Caco-2 (cell line): Measurements from ENCODE around the gene CRTC1. TPM values are rescaled to one million over a fixed set of nuclear protein-coding genes. Genes with fewer than 3 reads are reported as not detected.

Source experiments
- BruUV-seq: library from RNA; stranded (reverse); fragments of 400-500 nt; replicated peaks from 2 replicates; lab custom pipeline; 2021; lab: Mats Ljungman, UMichigan
- CTCF ChIA-PET: fragments of 300-600 bp; sonication (Branson Sonifier 250); formaldehyde crosslinking; loops from one replicate; lab custom pipeline; 2022; ENCODE audit warnings: antibody characterized with exemption; lab: Charles Lee
- POLR2A ChIA-PET: fragments of 300-600 bp; sonication (Branson Sonifier 250); formaldehyde crosslinking; loops from one replicate; lab custom pipeline; 2022; ENCODE audit warnings: antibody characterized with exemption; lab: Charles Lee
- DNase-seq, 2 experiments: peaks; one replicate each; pipeline versions ENCODE4 v3.0.0 to v3.0.0-alpha.2; 2020 to 2022
- H3K27me3 ChIP-seq: replicated peaks from 2 replicates; pipeline ENCODE4 v1.6.0; 2011; ENCODE audit warnings: low read length; ENCODE audit not compliant: control insufficient read depth, insufficient read depth
- H3K36me3 ChIP-seq: 2 replicates; pipeline ENCODE4 v1.5.1; 2011; ENCODE audit warnings: low read length; ENCODE audit not compliant: control insufficient read depth, insufficient read depth
- H3K4me1 ChIP-seq: fragments of 250-450 bp; sonication (Bioruptor Pico); 2 replicates; pipeline ENCODE4 v1.5.1; 2020; ENCODE audit warnings: mild to moderate bottlenecking
- H3K4me3 ChIP-seq: 2 replicates; pipeline ENCODE4 v1.5.1; 2011; ENCODE audit warnings: low read depth, mild to moderate bottlenecking, control low read depth, low read length
- H3K9me3 ChIP-seq: fragments of 250-450 bp; sonication (Bioruptor Pico); 2 replicates; pipeline ENCODE4 v1.5.1; 2020; ENCODE audit warnings: mild to moderate bottlenecking, moderate library complexity
- H3K27ac Mint-ChIP-seq: one replicate; pipeline ENCODE4 v1.8.0; 2022; ENCODE audit warnings: mixed read lengths; ENCODE audit not compliant: unreplicated experiment
- H3K27me3 Mint-ChIP-seq: one replicate; pipeline ENCODE4 v1.8.0; 2022; ENCODE audit warnings: mixed read lengths; ENCODE audit not compliant: insufficient read depth, unreplicated experiment
- H3K36me3 Mint-ChIP-seq: one replicate; pipeline ENCODE4 v1.8.0; 2022; ENCODE audit warnings: mild to moderate bottlenecking, mixed read lengths; ENCODE audit not compliant: insufficient read depth, unreplicated experiment
- H3K4me1 Mint-ChIP-seq: one replicate; pipeline ENCODE4 v1.8.0; 2022; ENCODE audit warnings: low read depth, mixed read lengths; ENCODE audit not compliant: unreplicated experiment
- H3K4me3 Mint-ChIP-seq: one replicate; pipeline ENCODE4 v1.8.0; 2022; ENCODE audit warnings: mild to moderate bottlenecking, moderate library complexity, mixed read lengths; ENCODE audit not compliant: unreplicated experiment
- H3K9me3 Mint-ChIP-seq: one replicate; pipeline ENCODE4 v1.8.0; 2022; ENCODE audit warnings: mixed read lengths; ENCODE audit not compliant: unreplicated experiment
- intact Hi-C: fragments of 100-400 bp; cut with micrococcal nuclease; formaldehyde crosslinking; loops from one replicate; pipeline ENCODE4 v1.10.0; 2022; ENCODE audit not compliant: unreplicated experiment
- total RNA-seq: library from RNA; stranded (reverse); gene quantifications from 2 replicates; pipeline ENCODE4 v1.2.3, GENCODE V29; 2022
- TF ChIP-seq, protein P1 (sequence below), 2 experiments: fragments of 200-600 bp in 1 of 2; IDR thresholded peaks; 1 replicate in 1 of 2; 2 replicates in 1 of 2; pipeline versions ENCODE4 v1.5.1 to v1.8.0; 2011 to 2022; ENCODE audit warnings: antibody characterized with exemption in 1 of 2, control low read depth in 1 of 2, inconsistent platforms in 1 of 2, low read depth in 1 of 2, low read length in 1 of 2, mild to moderate bottlenecking in 1 of 2, moderate library complexity in 1 of 2; ENCODE audit not compliant: insufficient read depth in 1 of 2, severe bottlenecking in 1 of 2, unreplicated experiment in 1 of 2

Gene CRTC1
- total RNA-seq, 1 experiment from 2014 or later: 13.8 TPM

DNA sequence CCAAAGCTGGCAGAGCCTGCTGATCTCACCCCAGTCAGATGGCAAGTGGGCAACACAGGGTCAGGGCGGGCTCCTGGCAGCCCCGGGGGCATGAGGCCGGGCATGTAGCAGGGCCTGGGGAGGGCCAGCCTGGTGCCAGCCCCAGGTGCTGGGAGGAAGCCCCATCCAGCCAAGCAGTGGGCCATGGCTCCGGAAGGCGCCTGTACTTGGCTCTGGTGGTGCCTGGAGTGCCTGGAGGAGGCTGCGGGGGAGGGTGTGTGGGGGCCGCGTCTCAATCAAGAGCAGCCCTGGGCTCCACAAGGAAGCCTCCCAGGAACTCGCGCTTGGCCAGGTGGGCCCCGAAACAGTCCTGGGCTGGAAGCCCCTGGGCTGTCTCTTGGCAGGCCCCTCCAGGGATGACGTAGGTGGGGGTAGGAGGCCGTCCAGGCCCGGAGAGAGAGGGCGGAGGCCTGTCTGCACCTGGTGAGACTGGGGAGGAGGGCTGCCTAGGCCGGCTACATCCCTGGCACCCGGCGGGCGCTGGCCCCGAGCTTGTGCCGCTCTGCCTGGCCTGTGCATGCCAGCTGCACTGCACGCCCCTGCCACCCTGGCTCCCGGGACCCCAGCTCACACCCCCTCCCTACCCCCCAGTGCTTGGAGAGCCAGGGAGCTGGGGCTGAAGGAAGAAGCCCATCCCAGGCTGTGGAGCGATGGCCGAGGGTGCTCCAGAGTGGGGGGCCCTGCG, 61.7 kb downstream of the CRTC1 start:
- TF ChIP-seq, protein P1, sequence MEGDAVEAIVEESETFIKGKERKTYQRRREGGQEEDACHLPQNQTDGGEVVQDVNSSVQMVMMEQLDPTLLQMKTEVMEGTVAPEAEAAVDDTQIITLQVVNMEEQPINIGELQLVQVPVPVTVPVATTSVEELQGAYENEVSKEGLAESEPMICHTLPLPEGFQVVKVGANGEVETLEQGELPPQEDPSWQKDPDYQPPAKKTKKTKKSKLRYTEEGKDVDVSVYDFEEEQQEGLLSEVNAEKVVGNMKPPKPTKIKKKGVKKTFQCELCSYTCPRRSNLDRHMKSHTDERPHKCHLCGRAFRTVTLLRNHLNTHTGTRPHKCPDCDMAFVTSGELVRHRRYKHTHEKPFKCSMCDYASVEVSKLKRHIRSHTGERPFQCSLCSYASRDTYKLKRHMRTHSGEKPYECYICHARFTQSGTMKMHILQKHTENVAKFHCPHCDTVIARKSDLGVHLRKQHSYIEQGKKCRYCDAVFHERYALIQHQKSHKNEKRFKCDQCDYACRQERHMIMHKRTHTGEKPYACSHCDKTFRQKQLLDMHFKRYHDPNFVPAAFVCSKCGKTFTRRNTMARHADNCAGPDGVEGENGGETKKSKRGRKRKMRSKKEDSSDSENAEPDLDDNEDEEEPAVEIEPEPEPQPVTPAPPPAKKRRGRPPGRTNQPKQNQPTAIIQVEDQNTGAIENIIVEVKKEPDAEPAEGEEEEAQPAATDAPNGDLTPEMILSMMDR (IDR thresholded peaks at IDR 0.05; ENCODE audit: insufficient read depth in 1 of 2, low read depth in 1 of 2, low read length in 1 of 2, severe bottlenecking in 1 of 2, unreplicated experiment in 1 of 2): no peak
- H3K4me3 ChIP-seq: no peak overlapping the region
- no peak for DNase-seq
- intact Hi-C loops: no loop called here
- peaks cover 9% of the 10 kb centered on the region for H3K36me3 Mint-ChIP-seq
- H3K9me3 ChIP-seq: no peaks in the 10 kb centered on the region
- H3K4me1 ChIP-seq: peaks cover 37% of the 10 kb centered on the region
- BruUV-seq: no TSS peak
- ChIA-PET CTCF (interaction anchor here (0.5 kb wide), 1 partner anchor 343 kb away, joined by 3 read pairs; no protein-coding TSS in a partner anchor), POLR2A (no interaction called here)
- no peak overlapping the region for H3K4me3 Mint-ChIP-seq
- H3K27ac Mint-ChIP-seq: no peak overlapping the region
- peaks cover 7% of the 10 kb centered on the region for H3K4me1 Mint-ChIP-seq
- no peaks in the 10 kb centered on the region for H3K27me3 Mint-ChIP-seq
- no peaks in the 10 kb centered on the region for H3K36me3 ChIP-seq
- no peaks in the 10 kb centered on the region for H3K27me3 ChIP-seq
- no peaks in the 10 kb centered on the region for H3K9me3 Mint-ChIP-seq

- Histone ChIP-seq H3K9me3 (no peaks in the 10 kb centered on the region), H3K4me3 (no peak overlapping the region), H3K27me3 (no peaks in the 10 kb centered on the region), H3K4me1 (peaks cover 30% of the 10 kb centered on the region), H3K36me3 (no peaks in the 10 kb centered on the region)
- no peak for DNase-seq
- Mint-ChIP-seq H3K4me1 (no peaks in the 10 kb centered on the region), H3K9me3 (no peaks in the 10 kb centered on the region), H3K36me3 (peaks cover 1% of the 10 kb centered on the region), H3K27me3 (no peaks in the 10 kb centered on the region), H3K27ac (no peak overlapping the region), H3K4me3 (no peak overlapping the region)
- no TSS peak for BruUV-seq
- TF ChIP-seq, protein P1 (IDR thresholded peaks at IDR 0.05; ENCODE audit: insufficient read depth in 1 of 2, low read depth in 1 of 2, low read length in 1 of 2, severe bottlenecking in 1 of 2, unreplicated experiment in 1 of 2): no peak
- ChIA-PET CTCF (no interaction called here), POLR2A (no interaction called here)
- intact Hi-C loops: no loop called here
These were observed 62.5 kb downstream of the CRTC1 start for GRCh38 chr19:18745931-18746330.

GRCh38 chr19:18746401-18747325, 63.2 kb downstream of the CRTC1 start:
- no peaks in the 10 kb centered on the region for H3K9me3 Mint-ChIP-seq
- BruUV-seq: no TSS peak
- no peak overlapping the region for H3K4me3 ChIP-seq
- no peaks in the 10 kb centered on the region for H3K9me3 ChIP-seq
- no peak overlapping the region for H3K4me3 Mint-ChIP-seq
- no peaks in the 10 kb centered on the region for H3K36me3 Mint-ChIP-seq
- CTCF ChIA-PET: interaction anchor here (0.6 to 1.2 kb wide), 3 partner anchors 18 to 285 kb away, joined by 3 to 6 read pairs (median 4); no protein-coding TSS in a partner anchor
- intact Hi-C loops: no loop called here
- POLR2A ChIA-PET: no interaction called here
- TF ChIP-seq, protein P1 (IDR thresholded peaks at IDR 0.05; ENCODE audit: insufficient read depth in 1 of 2, low read depth in 1 of 2, low read length in 1 of 2, severe bottlenecking in 1 of 2, unreplicated experiment in 1 of 2): no peak
- no peaks in the 10 kb centered on the region for H3K27me3 ChIP-seq
- no peaks in the 10 kb centered on the region for H3K27me3 Mint-ChIP-seq
- H3K27ac Mint-ChIP-seq: no peak overlapping the region
- no peak for DNase-seq
- peaks cover 22% of the 10 kb centered on the region for H3K4me1 ChIP-seq
- no peaks in the 10 kb centered on the region for H3K4me1 Mint-ChIP-seq
- no peaks in the 10 kb centered on the region for H3K36me3 ChIP-seq
